Measurements from ENCODE around the gene PUS7L. TPM values are rescaled to one million over a fixed set of nuclear protein-coding genes. Genes with fewer than 3 reads are reported as not detected.
"Not testable (repeated sequence)": the region's sequence is repeated elsewhere in the genome, so short reads cannot be mapped to it uniquely, and the experiment has no call there.

The PUS7L gene
- total RNA-seq, 2 donors from 2014 or later, result 6.8 to 9.1 TPM

- ATAC-seq, result no peak
- no peak for DNase-seq
- intact Hi-C loops (cut with DNase I), result no loop called here
Measured at GRCh38 chr12:43760396-43760795, 1.8 kb upstream of the PUS7L start.

GRCh38 chr12:43758247-43758727 is 303 bp downstream of the PUS7L start:
- no peak for DNase-seq
- ATAC-seq, result peak; percentile 20 to 58
- intact Hi-C loops (cut with DNase I), result loop anchor here in 1 of 2 donors (5.0 kb wide), 1 partner anchor 49 kb away; the partner anchor contains the start of gene TWF1

- no peak for ATAC-seq
- no peak for DNase-seq
- intact Hi-C loops (cut with DNase I), result no loop called here
Measured at GRCh38 chr12:43754015-43754414, 4.6 kb downstream of the PUS7L start.

- intact Hi-C loops (cut with DNase I); ATAC-seq; DNase-seq: not testable (repeated sequence)
Measured at GRCh38 chr12:43751360-43751759, 7.2 kb downstream of the PUS7L start.

GRCh38 chr12:43750814-43751213 is 7.8 kb downstream of the PUS7L start:
- ATAC-seq (no peak), DNase-seq (no peak)
- intact Hi-C loops (cut with DNase I), result no loop called here

- intact Hi-C loops (cut with DNase I), result no loop called here
- ATAC-seq (no peak), DNase-seq (no peak)
Measured at GRCh38 chr12:43749016-43749415, 9.6 kb downstream of the PUS7L start.

GRCh38 chr12:43744826-43745225 is 13.8 kb downstream of the PUS7L start:
- ATAC-seq, result no peak
- no peak for DNase-seq
- intact Hi-C loops (cut with DNase I), result no loop called here

GRCh38 chr12:43742106-43742505 is 16.5 kb downstream of the PUS7L start:
- intact Hi-C loops (cut with DNase I), result no loop called here
- ATAC-seq (no peak), DNase-seq (no peak)

GRCh38 chr12:43740511-43741100 is 18.0 kb downstream of the PUS7L start:
- intact Hi-C loops (cut with DNase I), result no loop called here
- ATAC-seq, result no peak
- no peak for DNase-seq

GRCh38 chr12:43737646-43738045 is 20.9 kb downstream of the PUS7L start:
- ATAC-seq (no peak), DNase-seq (no peak)
- intact Hi-C loops (cut with DNase I), result no loop called here

GRCh38 chr12:43736927-43737440 is 21.6 kb downstream of the PUS7L start:
- ATAC-seq, result no peak
- no peak for DNase-seq
- intact Hi-C loops (cut with DNase I), result no loop called here

GRCh38 chr12:43733687-43734086 is 24.9 kb downstream of the PUS7L start:
- intact Hi-C loops (cut with DNase I), result no loop called here
- ATAC-seq (no peak), DNase-seq (no peak)

- DNase-seq, result no peak
Measured at GRCh38 chr12:43730283-43730682, 28.3 kb downstream of the PUS7L start.

GRCh38 chr12:43728698-43729097 is 29.9 kb downstream of the PUS7L start:
- DNase-seq (no peak), ATAC-seq (no peak)
- intact Hi-C loops (cut with DNase I), result loop anchor here in 1 of 2 donors (5.0 kb wide), 2 partner anchors 226 to 281 kb away; no protein-coding TSS in a partner anchor

More at GRCh38 chr12:43730283-43730682, 28.3 kb downstream of the PUS7L start:
- intact Hi-C loops (cut with DNase I), result no loop called here
- ATAC-seq, result no peak

- intact Hi-C loops (cut with DNase I), result loop anchor here in 1 of 2 donors (5.0 kb wide), 2 partner anchors 226 to 281 kb away; no protein-coding TSS in a partner anchor
- ATAC-seq, result no peak
Measured at GRCh38 chr12:43728117-43728516, 30.5 kb downstream of the PUS7L start.

GRCh38 chr12:43723134-43723533 is 35.5 kb downstream of the PUS7L start:
- ATAC-seq (no peak), DNase-seq (no peak)
- intact Hi-C loops (cut with DNase I), result no loop called here

More at GRCh38 chr12:43728117-43728516, 30.5 kb downstream of the PUS7L start:
- no peak for DNase-seq

- intact Hi-C loops (cut with DNase I), result no loop called here
- ATAC-seq (no peak), DNase-seq (no peak)
Measured at GRCh38 chr12:43722621-43723020, 36.0 kb downstream of the PUS7L start.

GRCh38 chr12:43711348-43711747 is 47.2 kb downstream of the PUS7L start:
- ATAC-seq (no peak), DNase-seq (no peak)
- intact Hi-C loops (cut with DNase I), result no loop called here

GRCh38 chr12:43703772-43704171 is 54.8 kb downstream of the PUS7L start:
- intact Hi-C loops (cut with DNase I), result not testable (repeated sequence)

GRCh38 chr12:43701194-43701593 is 57.4 kb downstream of the PUS7L start:
- intact Hi-C loops (cut with DNase I); DNase-seq; ATAC-seq: not testable (repeated sequence)

More at GRCh38 chr12:43703772-43704171, 54.8 kb downstream of the PUS7L start:
- not testable (repeated sequence) for ATAC-seq, DNase-seq

- intact Hi-C loops (cut with DNase I), result no loop called here
- ATAC-seq (no peak), DNase-seq (no peak)
Measured at GRCh38 chr12:43696154-43696553, 62.4 kb downstream of the PUS7L start.
